Posterior cingulate gyrus (tissue), 11 donors: ENCODE measurements around the gene PDE8A.

Source experiments
- DNase-seq, 10 donors: peaks; one replicate each; pipeline versions ENCODE4 v3.0.0 to v3.0.0-alpha.2; 2020 to 2021; ENCODE audit warnings: mixed read lengths in 3 of 10
- intact Hi-C: fragments of 100-400 bp; cut with DNase I; formaldehyde crosslinking; loops from one replicate; pipeline ENCODE4 v1.15.1; 2023

Gene PDE8A, protein sequence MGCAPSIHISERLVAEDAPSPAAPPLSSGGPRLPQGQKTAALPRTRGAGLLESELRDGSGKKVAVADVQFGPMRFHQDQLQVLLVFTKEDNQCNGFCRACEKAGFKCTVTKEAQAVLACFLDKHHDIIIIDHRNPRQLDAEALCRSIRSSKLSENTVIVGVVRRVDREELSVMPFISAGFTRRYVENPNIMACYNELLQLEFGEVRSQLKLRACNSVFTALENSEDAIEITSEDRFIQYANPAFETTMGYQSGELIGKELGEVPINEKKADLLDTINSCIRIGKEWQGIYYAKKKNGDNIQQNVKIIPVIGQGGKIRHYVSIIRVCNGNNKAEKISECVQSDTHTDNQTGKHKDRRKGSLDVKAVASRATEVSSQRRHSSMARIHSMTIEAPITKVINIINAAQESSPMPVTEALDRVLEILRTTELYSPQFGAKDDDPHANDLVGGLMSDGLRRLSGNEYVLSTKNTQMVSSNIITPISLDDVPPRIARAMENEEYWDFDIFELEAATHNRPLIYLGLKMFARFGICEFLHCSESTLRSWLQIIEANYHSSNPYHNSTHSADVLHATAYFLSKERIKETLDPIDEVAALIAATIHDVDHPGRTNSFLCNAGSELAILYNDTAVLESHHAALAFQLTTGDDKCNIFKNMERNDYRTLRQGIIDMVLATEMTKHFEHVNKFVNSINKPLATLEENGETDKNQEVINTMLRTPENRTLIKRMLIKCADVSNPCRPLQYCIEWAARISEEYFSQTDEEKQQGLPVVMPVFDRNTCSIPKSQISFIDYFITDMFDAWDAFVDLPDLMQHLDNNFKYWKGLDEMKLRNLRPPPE

GRCh38 chr15:84981711-84982300, at the start of gene PDE8A:
Gene PDE8A (plus strand): TSS chr15:84981856. CDS start chr15:84982163, 307 bp downstream.
- peak in 4 of 10 donors; percentile 24 to 84 (median 56) for DNase-seq
- intact Hi-C loops, result loop anchor here (5.0 to 10.0 kb wide), 3 partner anchors 60 to 380 kb away; partner anchors contain the start of gene ZSCAN2

DNA sequence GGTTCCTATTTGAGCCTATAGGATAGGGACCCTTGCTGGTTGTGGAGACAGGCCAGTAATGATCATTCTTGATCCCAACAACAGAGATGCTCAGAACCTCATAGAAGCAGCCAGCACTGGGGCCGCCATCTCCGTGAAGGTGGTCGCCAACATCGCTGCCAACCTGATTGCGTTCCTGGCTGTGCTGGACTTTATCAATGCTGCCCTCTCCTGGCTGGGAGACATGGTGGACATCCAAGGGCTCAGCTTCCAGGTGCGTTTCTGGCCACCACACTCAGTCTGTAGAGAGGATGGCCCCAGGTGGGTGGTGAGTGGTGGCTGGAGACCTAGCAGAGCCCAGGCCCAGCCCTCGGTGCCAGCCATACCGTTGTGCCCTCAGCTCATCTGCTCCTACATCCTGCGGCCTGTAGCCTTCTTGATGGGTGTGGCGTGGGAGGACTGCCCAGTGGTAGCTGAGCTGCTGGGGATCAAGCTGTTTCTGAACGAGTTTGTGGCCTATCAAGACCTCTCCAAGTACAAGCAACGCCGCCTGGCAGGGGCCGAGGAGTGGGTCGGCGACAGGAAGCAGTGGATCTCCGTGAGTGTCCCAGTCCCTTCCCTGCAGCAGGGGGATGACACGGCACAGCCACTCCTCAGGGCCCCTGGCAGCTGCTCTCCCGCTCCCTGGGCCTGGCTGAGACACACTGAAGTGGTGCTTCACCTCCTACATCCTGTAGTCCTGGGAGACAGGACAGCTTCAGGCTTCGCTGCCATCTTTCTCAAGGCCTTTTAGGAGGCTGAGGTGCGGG, 46.5 kb upstream of the PDE8A start:
- intact Hi-C loops, result loop anchor here (5.0 kb wide), 1 partner anchor 278 kb away; the partner anchor contains the start of gene NMB
- peak in 1 of 10 donors; percentile 59 for DNase-seq

GRCh38 chr15:84937144-84937543, 44.5 kb upstream of the PDE8A start:
- intact Hi-C loops, result no loop called here

GRCh38 chr15:84938726-84939125, 42.9 kb upstream of the PDE8A start:
- no peak for DNase-seq
- intact Hi-C loops, result no loop called here

More at GRCh38 chr15:84937144-84937543, 44.5 kb upstream of the PDE8A start:
- peak in 4 of 10 donors; percentile 17 to 91 (median 54) for DNase-seq

DNA sequence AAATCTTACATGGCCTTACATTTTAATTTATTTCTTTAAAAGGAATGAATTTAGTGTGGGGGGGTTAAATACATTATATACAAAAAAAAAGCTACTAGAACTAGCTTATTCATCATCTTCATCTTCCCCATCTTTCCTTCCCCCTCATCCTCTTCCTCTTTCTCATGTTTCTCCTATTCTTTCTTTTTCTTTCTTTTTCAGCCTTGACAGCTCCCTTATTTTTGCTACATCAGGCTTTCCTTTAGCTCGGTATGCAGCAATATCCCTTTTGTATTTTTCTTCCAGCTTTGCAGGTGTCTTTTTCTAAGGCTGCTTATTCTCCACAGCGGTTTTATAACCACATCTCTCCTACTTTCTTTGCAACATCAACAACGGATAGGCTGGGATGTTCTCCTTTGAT, 41.3 kb upstream of the PDE8A start:
- DNase-seq, result no peak
- intact Hi-C loops, result no loop called here

- intact Hi-C loops, result no loop called here
- peak in 1 of 10 donors; percentile 44 for DNase-seq
Observed at GRCh38 chr15:84942456-84942855, 39.2 kb upstream of the PDE8A start.

DNA sequence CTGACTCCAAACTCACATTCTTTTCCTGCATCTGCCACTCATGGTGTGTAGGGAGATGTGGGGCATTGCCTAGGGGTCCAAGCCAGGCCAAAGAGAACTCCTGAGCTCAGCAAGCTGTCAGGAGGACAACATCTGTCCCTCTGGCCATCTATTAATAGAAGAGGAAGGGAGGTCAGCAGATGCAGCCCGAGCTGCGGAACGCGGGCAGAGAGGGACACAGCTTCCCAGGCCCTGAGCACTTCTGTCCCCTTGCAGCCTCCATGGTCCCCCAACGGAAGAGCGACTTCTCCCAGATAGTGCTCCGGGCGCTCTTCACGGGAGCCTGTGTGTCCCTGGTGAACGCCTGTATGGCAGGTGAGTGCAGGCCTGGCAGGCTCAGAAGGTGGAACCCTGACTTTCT, 37.3 kb upstream of the PDE8A start:
- peak in 1 of 10 donors; percentile 55 for DNase-seq
- intact Hi-C loops, result no loop called here

- DNase-seq, result peak in 1 of 10 donors; percentile 41
- intact Hi-C loops, result no loop called here
Observed at GRCh38 chr15:84944861-84945260, 36.8 kb upstream of the PDE8A start.

GRCh38 chr15:84946772-84947489, 34.7 kb upstream of the PDE8A start:
- intact Hi-C loops, result no loop called here
- DNase-seq, result peak in 1 of 10 donors; percentile 46

- DNase-seq, result peak in 1 of 10 donors; percentile 13
- intact Hi-C loops, result no loop called here
Observed at GRCh38 chr15:84947947-84948830, 33.5 kb upstream of the PDE8A start.

GRCh38 chr15:84949043-84949442, 32.6 kb upstream of the PDE8A start:
- DNase-seq, result no peak
- intact Hi-C loops, result no loop called here

DNA sequence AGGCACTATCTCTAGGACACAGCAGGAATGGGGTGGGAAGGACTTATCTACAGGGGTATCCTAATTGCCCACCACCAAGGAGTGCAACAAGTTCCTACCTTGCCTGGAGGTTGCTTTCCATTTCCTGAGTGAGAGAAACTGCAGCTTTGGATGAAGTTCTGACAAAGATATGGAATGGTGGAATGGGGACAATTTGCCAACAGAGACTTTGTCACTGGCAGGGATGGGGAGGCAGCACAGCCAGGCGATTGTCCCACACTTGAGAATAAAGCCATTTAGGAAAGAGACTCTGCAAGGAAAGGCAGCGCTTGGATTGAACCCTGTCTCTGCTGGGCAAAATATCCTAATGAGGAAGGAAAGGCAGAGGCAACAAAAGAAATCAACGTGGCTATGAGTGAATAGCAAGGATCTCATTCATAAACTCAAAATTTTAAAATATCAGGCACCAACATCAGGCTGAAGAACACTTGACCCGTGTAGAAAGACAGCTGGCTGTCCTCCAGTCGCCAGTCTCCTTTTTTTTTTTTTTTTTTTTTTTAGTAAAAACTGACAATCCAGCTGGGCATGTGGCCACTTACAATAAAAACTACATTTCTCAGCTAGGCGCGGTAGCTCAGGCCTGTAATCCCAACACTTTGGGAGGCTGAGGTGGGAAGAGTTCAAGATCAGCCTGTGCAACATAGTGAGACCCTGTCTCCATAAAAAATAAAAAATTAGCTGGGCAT, 31.6 kb upstream of the PDE8A start:
- intact Hi-C loops, result loop anchor here (10.0 kb wide), 1 partner anchor 175 kb away; no protein-coding TSS in a partner anchor
- peak in 3 of 10 donors; percentile 19 to 89 (median 48) for DNase-seq

GRCh38 chr15:84950570-84951111, 31.0 kb upstream of the PDE8A start:
- intact Hi-C loops, result loop anchor here (10.0 kb wide), 1 partner anchor 174 kb away; no protein-coding TSS in a partner anchor
- no peak for DNase-seq

DNA sequence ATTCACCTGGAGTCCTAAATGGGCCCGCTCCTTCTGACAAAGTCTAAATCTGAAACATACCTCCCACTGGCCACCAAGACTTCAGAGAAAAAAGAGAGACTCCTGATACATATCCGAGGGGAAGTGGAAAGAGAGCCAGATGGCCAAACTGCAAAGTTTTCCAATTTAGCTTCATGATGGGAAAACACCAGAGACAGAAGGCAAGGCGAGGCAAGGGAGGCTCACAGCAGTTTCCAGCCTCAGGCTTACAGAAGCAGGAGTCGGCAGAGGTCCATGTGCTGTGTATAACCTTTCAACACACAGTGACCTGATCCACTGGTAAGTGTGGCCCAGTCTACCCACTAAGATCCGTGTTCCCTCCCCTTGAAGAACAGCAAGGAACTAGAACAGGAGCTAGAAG, 29.9 kb upstream of the PDE8A start:
- intact Hi-C loops, result loop anchor here (10.0 kb wide), 1 partner anchor 173 kb away; no protein-coding TSS in a partner anchor
- peak in 1 of 10 donors; percentile 59 for DNase-seq

DNA sequence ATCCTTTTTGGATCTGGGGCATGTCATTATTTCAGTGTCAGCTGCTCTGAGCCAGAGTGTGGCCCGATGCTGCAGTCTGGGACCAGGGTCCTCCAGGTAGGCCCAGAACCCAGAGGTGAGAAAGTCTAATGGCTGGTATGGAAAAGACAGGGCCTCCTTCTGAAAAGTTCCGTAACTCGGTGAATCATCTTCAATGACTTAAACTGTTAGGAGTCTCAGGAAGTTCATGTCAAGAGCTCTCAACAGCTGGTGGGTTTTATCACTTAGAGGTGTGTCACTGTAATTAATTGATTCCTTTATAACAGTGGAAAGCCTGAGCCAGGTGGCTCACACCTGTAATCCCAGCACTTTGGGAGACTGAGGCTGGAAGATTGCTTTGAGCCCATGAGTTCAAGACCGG, 28.5 kb upstream of the PDE8A start:
- intact Hi-C loops, result loop anchor here (10.0 kb wide), 1 partner anchor 172 kb away; no protein-coding TSS in a partner anchor

DNA sequence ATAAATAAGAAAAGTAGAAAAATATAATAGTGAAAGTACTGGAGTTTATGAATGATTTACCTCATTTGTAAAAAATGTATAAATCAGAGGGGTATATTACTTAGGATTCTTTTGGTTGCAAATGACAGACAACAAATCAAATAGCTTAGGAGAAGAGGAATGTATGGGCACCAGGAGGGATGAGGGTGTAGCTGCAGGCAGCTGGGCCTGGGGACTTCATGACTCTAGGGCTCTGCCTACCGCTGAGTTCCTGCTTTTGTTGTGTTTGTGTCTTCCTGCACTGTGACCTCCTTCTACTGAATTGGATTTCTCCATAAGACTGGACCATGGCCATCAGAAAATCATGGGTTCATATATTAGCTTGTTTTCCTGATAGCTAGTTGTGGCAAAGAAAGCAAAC, 27.9 kb upstream of the PDE8A start:
- intact Hi-C loops, result loop anchor here (10.0 kb wide), 1 partner anchor 171 kb away; no protein-coding TSS in a partner anchor

More for the DNA sequence above, 28.5 kb upstream of the PDE8A start:
- peak in 1 of 10 donors; percentile 38 for DNase-seq

More for the DNA sequence above, 27.9 kb upstream of the PDE8A start:
- peak in 1 of 10 donors; percentile 35 for DNase-seq
